ENCODE results near the gene ATXN1. TPM values are rescaled to one million over a fixed set of nuclear protein-coding genes. Genes with fewer than 3 reads are reported as not detected.

ATXN1 gene
- total RNA-seq, 1 experiment from 2014 or later, result 16.5 TPM

DNA sequence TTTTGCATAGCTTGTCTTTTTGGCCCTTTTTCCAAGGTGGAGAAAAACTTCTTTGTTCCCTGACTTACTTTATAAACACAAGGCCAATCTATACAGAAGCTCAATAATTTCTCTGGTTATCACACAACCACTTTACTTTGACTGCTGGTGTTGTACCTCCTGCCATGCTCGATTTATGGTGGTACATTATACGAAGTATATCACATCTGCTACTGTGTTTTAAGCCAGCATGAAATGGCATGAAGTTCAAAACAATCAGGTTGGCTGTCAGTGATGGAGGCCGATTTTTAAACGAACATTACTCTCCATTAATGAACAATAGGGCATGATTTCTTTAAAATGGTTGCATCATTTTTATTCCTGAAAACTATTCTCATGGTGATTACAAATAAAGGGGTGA is 21.0 kb upstream of the ATXN1 start:
- Mint-ChIP-seq H3K36me3 (ENCODE audit: insufficient read depth, unreplicated experiment) (no peaks in the 10 kb centered on the region), H3K4me1 (ENCODE audit: insufficient read depth, unreplicated experiment) (no peaks in the 10 kb centered on the region), H3K27me3 (ENCODE audit: insufficient read depth, unreplicated experiment) (no peaks in the 10 kb centered on the region), H3K27ac (ENCODE audit: low read depth, unreplicated experiment) (no peak overlapping the region), H3K4me3 (ENCODE audit: unreplicated experiment) (no peak overlapping the region), H3K9me3 (ENCODE audit: unreplicated experiment) (no peaks in the 10 kb centered on the region)
- ChIA-PET POLR2A (no interaction called here), CTCF (interaction anchor here (0.6 to 1.1 kb wide), 6 partner anchors 11 to 450 kb away, joined by 3 to 6 read pairs (median 3); no protein-coding TSS in a partner anchor)
- TF ChIP-seq, protein P1, sequence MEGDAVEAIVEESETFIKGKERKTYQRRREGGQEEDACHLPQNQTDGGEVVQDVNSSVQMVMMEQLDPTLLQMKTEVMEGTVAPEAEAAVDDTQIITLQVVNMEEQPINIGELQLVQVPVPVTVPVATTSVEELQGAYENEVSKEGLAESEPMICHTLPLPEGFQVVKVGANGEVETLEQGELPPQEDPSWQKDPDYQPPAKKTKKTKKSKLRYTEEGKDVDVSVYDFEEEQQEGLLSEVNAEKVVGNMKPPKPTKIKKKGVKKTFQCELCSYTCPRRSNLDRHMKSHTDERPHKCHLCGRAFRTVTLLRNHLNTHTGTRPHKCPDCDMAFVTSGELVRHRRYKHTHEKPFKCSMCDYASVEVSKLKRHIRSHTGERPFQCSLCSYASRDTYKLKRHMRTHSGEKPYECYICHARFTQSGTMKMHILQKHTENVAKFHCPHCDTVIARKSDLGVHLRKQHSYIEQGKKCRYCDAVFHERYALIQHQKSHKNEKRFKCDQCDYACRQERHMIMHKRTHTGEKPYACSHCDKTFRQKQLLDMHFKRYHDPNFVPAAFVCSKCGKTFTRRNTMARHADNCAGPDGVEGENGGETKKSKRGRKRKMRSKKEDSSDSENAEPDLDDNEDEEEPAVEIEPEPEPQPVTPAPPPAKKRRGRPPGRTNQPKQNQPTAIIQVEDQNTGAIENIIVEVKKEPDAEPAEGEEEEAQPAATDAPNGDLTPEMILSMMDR (IDR thresholded peaks at IDR 0.05; ENCODE audit: unreplicated experiment), result no peak
- intact Hi-C loops (cut with micrococcal nuclease), result no loop called here
- no peak for DNase-seq (ENCODE audit: unreplicated experiment)
- BruUV-seq (replicated peaks), result no TSS peak

- no peak overlapping the region for H3K27ac Mint-ChIP-seq (ENCODE audit: low read depth, unreplicated experiment)
- no peak for DNase-seq (ENCODE audit: unreplicated experiment)
- CTCF ChIA-PET, result interaction anchor here (0.6 to 1.1 kb wide), 7 partner anchors 10 to 449 kb away, joined by 3 to 6 read pairs (median 3); no protein-coding TSS in a partner anchor
- H3K4me1 Mint-ChIP-seq (ENCODE audit: insufficient read depth, unreplicated experiment), result no peaks in the 10 kb centered on the region
- H3K9me3 Mint-ChIP-seq (ENCODE audit: unreplicated experiment), result no peaks in the 10 kb centered on the region
- H3K27me3 Mint-ChIP-seq (ENCODE audit: insufficient read depth, unreplicated experiment), result no peaks in the 10 kb centered on the region
- POLR2A ChIA-PET, result interaction anchor here (0.9 to 1.2 kb wide), 2 partner anchors 18 to 101 kb away, joined by 3 to 4 read pairs; no protein-coding TSS in a partner anchor
- intact Hi-C loops (cut with micrococcal nuclease), result no loop called here
- no TSS peak for BruUV-seq (replicated peaks)
- H3K36me3 Mint-ChIP-seq (ENCODE audit: insufficient read depth, unreplicated experiment), result no peaks in the 10 kb centered on the region
- no peak overlapping the region for H3K4me3 Mint-ChIP-seq (ENCODE audit: unreplicated experiment)
- TF ChIP-seq, protein P1 (IDR thresholded peaks at IDR 0.05; ENCODE audit: unreplicated experiment), result no peak
These were observed 20.3 kb upstream of the ATXN1 start for GRCh38 chr6:16781348-16782169.

- BruUV-seq (replicated peaks), result no TSS peak
- POLR2A ChIA-PET, result interaction anchor here (0.7 kb wide), 1 partner anchor 20 kb away, joined by 3 read pairs; no protein-coding TSS in a partner anchor
- DNase-seq (ENCODE audit: unreplicated experiment), result peak; percentile 41
These were observed 17.3 kb upstream of the ATXN1 start for GRCh38 chr6:16778521-16778920.

DNA sequence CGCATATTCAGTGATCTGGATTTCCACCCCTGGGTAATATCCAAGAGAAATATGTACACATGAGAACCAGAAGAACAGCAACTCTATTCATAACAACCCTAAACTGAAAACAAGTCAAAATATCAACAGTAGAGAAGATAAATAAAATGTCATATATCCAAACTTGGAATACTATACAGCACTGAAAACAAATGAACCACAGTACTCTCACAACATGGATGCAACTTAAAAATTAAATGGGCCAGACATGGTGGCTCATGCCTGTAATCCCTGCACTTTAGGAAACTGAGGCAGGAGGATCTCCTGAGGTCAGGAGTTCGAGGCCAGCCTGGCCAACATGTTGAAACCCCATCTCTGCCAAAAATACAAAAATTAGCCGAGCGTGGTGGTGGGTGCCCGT is 16.5 kb upstream of the ATXN1 start:
- Mint-ChIP-seq H3K36me3 (ENCODE audit: insufficient read depth, unreplicated experiment) (no peaks in the 10 kb centered on the region), H3K27me3 (ENCODE audit: insufficient read depth, unreplicated experiment) (no peaks in the 10 kb centered on the region), H3K9me3 (ENCODE audit: unreplicated experiment) (no peaks in the 10 kb centered on the region), H3K4me3 (ENCODE audit: unreplicated experiment) (no peak overlapping the region), H3K4me1 (ENCODE audit: insufficient read depth, unreplicated experiment) (no peaks in the 10 kb centered on the region), H3K27ac (ENCODE audit: low read depth, unreplicated experiment) (no peak overlapping the region)
- ChIA-PET CTCF (no interaction called here), POLR2A (no interaction called here)
- DNase-seq (ENCODE audit: unreplicated experiment), result no peak
- TF ChIP-seq, protein P1 (IDR thresholded peaks at IDR 0.05; ENCODE audit: unreplicated experiment), result no peak
- no TSS peak for BruUV-seq (replicated peaks)
- intact Hi-C loops (cut with micrococcal nuclease), result no loop called here

More at GRCh38 chr6:16778521-16778920, 17.3 kb upstream of the ATXN1 start:
- intact Hi-C loops (cut with micrococcal nuclease), result no loop called here
- no peaks in the 10 kb centered on the region for H3K9me3 Mint-ChIP-seq (ENCODE audit: unreplicated experiment)
- H3K4me3 Mint-ChIP-seq (ENCODE audit: unreplicated experiment), result no peak overlapping the region
- H3K27ac Mint-ChIP-seq (ENCODE audit: low read depth, unreplicated experiment), result no peak overlapping the region
- no peaks in the 10 kb centered on the region for H3K4me1 Mint-ChIP-seq (ENCODE audit: insufficient read depth, unreplicated experiment)
- TF ChIP-seq, protein P1 (IDR thresholded peaks at IDR 0.05; ENCODE audit: unreplicated experiment), result no peak
- H3K36me3 Mint-ChIP-seq (ENCODE audit: insufficient read depth, unreplicated experiment), result no peaks in the 10 kb centered on the region
- CTCF ChIA-PET, result interaction anchor here (0.7 to 1.1 kb wide), 6 partner anchors 7 to 375 kb away, joined by 3 to 4 read pairs (median 3); no protein-coding TSS in a partner anchor
- H3K27me3 Mint-ChIP-seq (ENCODE audit: insufficient read depth, unreplicated experiment), result no peaks in the 10 kb centered on the region
